ENCODE results near the gene HPDL.
A peak's percentile ranks its signal among the peaks of the same experiment; 100 is the strongest.

Gene HPDL

DNA sequence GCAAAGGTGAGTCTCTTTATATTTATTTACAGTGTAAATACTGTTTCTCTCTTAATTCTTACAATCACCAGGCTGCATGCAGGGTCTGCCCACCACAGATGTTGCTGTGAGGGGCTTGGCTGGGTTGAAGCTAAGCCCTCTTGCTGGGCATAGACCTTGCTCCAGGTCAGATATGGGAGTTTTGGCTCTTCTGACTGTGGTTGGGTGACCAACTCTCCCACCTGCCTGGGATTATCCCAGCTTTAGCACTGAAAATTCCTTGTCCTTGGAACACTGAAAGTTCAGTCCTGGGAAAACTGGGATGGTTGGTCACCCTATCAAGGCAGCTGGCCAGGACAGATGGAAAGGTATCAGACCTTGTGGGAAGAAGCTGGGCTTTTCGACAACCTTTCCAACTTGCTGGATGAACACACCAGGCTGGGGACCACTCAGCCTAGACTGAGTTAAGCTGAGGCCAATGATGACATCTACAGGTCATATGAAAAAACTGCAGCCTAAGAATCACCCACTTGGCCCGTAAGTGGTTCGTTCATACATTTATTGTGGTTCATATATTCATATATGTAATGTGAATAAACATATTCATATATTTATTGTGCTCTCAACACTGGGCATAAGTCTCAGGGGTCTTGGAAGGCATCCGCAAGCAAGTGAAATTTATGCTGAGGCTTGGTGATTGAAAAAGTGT lies 26.6 kb upstream of the HPDL start:
- peak; percentile 91 for DNase-seq (ENCODE audit: low read depth)
- H3K4me3 ChIP-seq (replicated peaks; ENCODE audit: low read depth, low read length): no peak overlapping the region
- TF ChIP-seq, protein P1, sequence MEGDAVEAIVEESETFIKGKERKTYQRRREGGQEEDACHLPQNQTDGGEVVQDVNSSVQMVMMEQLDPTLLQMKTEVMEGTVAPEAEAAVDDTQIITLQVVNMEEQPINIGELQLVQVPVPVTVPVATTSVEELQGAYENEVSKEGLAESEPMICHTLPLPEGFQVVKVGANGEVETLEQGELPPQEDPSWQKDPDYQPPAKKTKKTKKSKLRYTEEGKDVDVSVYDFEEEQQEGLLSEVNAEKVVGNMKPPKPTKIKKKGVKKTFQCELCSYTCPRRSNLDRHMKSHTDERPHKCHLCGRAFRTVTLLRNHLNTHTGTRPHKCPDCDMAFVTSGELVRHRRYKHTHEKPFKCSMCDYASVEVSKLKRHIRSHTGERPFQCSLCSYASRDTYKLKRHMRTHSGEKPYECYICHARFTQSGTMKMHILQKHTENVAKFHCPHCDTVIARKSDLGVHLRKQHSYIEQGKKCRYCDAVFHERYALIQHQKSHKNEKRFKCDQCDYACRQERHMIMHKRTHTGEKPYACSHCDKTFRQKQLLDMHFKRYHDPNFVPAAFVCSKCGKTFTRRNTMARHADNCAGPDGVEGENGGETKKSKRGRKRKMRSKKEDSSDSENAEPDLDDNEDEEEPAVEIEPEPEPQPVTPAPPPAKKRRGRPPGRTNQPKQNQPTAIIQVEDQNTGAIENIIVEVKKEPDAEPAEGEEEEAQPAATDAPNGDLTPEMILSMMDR (IDR thresholded peaks at IDR 0.05; ENCODE audit: low read length, missing control alignments): peak; percentile 85

DNA sequence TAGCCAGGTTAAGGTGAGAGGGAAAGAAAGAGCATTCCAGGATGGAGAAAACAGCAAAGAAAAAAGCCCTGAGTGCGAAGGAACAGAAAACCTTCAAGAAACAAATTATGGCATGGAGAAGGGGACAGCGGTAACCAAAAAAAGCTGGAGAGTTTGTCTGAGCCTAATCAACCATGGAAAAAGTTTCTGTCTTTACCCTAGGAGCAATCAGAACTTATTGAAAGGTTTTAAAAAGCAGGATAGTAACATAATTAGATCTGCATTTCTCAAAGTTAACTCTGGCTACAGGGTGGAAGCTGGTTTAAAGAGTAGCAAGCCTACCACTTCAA lies 26.1 kb upstream of the HPDL start:
- no peak for DNase-seq (ENCODE audit: low read depth)
- H3K4me3 ChIP-seq (replicated peaks; ENCODE audit: low read depth, low read length): no peak overlapping the region
- TF ChIP-seq, protein P1 (IDR thresholded peaks at IDR 0.05; ENCODE audit: low read length, missing control alignments): no peak

DNA sequence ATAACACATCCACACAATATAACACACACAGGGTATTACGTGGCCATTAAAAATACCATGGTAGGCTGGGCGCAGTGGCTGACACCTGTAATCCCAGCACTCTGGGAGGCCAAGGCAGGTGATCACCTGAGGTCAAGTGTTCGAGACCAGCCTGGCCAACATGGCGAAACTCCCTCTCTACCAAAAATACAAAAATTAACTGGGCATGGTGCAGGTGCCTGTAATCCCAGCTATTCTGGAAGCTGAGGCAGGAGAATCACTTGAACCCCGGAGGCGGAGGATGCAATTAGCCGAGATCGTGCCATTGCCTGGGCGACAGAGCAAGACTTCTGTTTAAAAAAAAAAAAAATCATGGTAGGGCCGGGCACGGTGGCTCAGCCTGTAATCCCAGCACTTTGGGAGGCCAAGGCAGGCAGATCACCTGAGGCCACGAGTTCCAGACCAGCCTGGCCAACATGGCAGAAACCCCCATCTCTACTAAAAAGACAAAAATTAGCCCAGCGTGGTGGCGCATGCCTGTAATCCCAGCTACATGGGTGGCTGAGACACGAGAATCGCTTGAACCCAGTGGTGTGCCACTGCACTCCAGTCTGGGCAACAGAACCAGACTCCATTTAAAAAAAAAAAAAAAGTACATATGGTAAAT lies 24.1 kb upstream of the HPDL start:
- TF ChIP-seq, protein P1 (IDR thresholded peaks at IDR 0.05; ENCODE audit: low read length, missing control alignments): no peak
- peak overlapping the region; percentile 63 for H3K4me3 ChIP-seq (replicated peaks; ENCODE audit: low read depth, low read length)
- no peak for DNase-seq (ENCODE audit: low read depth)

DNA sequence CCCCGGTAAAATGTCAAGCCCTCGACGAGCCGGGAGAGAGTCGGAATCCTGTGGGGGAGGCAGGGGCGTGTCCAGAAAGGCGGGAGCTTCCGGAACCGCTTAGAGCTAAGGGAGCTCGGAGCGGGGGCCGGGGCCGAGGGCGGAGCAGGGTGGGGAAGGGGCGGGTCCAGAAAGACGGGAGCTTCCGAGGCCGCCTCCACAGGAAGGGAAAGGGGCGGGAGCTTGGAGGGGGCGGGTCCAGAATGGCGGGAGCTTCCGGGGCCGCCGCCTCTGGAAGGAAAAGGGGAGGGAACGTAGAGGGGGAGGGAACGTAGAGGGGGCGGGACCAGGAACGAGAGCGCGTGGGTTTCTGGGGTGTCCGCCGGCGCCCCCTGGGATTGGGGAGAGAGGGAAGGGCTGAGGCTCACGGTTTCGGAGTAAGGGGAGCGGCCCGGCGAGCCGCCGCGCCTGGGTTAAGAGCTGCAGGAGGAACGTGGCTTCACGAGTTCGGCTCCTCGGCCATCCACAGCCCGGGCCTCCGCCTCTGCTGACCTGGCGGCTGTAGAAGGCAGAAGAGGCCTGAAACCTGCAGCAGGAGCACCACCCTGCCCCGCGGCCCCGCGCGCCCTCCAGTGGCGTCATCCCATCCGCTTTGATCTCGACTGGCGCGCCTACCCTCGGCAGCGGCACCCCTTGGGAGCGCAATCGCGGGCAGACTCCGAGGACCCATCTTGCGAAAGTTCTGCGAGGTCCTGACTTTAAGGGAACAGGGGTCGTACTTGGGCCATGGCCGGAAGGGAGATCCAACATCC lies 23.0 kb upstream of the HPDL start:
- H3K4me3 ChIP-seq (replicated peaks; ENCODE audit: low read depth, low read length): peak overlapping the region; percentile 74
- TF ChIP-seq, protein P1 (IDR thresholded peaks at IDR 0.05; ENCODE audit: low read length, missing control alignments): peak; percentile 46
- DNase-seq (ENCODE audit: low read depth): peak; percentile 98

DNA sequence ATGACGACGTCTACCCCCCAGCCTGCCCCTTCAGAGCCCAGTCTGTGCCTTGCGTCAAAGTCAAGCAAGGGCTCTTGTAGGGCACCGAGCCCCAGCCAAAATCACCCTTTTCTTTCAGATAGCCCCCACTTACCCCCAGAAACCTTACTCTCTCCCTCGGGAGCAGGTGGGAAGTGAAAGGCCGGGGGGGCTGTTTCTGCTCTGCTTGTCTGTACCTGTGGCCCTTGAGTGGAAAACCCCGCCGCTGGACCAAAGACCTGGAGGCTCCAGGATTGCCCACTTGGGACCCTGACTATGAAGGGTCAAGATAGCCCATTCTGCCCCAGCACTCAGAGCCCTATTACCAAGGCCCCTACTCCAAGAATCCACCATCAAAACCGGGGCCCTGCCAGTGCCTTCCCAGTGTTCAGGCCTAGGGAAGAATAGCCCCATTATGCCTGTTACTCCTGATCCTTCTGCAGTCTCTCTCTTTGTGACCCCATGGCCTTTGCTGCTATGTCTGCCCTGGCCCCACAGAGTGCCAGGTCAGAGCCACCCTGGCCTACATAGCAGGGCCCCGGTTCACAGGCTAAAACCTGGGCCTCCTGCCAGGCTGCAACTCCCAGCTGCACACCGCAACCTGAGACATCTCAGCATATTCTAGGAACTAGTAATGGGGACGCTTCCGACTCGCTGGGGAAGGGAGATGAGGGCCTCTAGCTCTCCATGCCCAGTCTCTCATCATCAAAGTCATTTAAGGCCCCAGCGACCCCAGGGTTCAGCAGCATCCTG lies 22.2 kb upstream of the HPDL start:
- peak overlapping the region; percentile 74 for H3K4me3 ChIP-seq (replicated peaks; ENCODE audit: low read depth, low read length)
- TF ChIP-seq, protein P1 (IDR thresholded peaks at IDR 0.05; ENCODE audit: low read length, missing control alignments): no peak
- no peak for DNase-seq (ENCODE audit: low read depth)

DNA sequence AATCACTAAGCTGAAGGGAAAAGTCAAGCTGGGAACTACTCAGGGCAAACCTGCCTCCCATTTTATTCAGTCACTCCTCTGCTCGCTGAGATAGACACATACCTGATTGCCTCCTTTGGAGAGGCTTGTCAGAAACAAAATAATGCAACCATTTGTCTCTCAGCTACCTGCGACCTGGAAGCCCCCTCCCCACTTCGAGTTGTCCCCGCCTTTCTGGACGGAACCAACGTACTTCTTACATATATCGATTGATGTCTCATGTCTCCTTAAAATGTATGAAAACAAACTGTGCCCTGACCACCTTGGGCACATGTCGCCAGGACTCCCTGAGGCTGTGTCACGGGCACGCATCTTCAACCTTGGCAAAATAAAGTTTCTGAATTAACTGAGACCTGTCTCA lies 21.5 kb upstream of the HPDL start:
- no peak overlapping the region for H3K4me3 ChIP-seq (replicated peaks; ENCODE audit: low read depth, low read length)
- no peak for DNase-seq (ENCODE audit: low read depth)
- TF ChIP-seq, protein P1 (IDR thresholded peaks at IDR 0.05; ENCODE audit: low read length, missing control alignments): no peak
